K562 (cell line): ENCODE data around the gene RPS23.

Experiments used
- ARHGAP35 ChIP-seq: fragments of 450-650 bp; IDR thresholded peaks from 2 replicates; pipeline ENCODE4 v1.6.1; 2018; ENCODE audit not compliant: partially characterized antibody
- BHLHE40 ChIP-seq: IDR thresholded peaks from 2 replicates; pipeline ENCODE4 v1.6.1; 2011; ENCODE audit warnings: low read length, improper control_type of control experiment
- CTCF ChIP-seq, 3 experiments: IDR thresholded peaks in 2 of 3; conservative IDR thresholded peaks in 1 of 3; 2 replicates each; pipeline ENCODE4 v1.5.1; 2011 to 2012; ENCODE audit warnings: low read length in 3 of 3, mild to moderate bottlenecking in 3 of 3, control low read depth in 2 of 3, improper control_type of control experiment in 1 of 3, inconsistent platforms in 1 of 3, low read depth in 1 of 3, mixed read lengths in 1 of 3, moderate library complexity in 1 of 3; ENCODE audit not compliant: insufficient read depth in 2 of 3
- EGR1 ChIP-seq: fragments of 450-650 bp; conservative IDR thresholded peaks from 2 replicates; pipeline ENCODE4 v1.6.1; 2017; ENCODE audit warnings: mild to moderate bottlenecking
- HDAC8 ChIP-seq: fragments of 450-650 bp; IDR thresholded peaks from 2 replicates; pipeline ENCODE4 v1.6.1; 2016; ENCODE audit warnings: mild to moderate bottlenecking, missing genetic modification characterization, moderate library complexity, missing compliant biosample characterization
- JUNB ChIP-seq: fragments of 450-650 bp; formaldehyde crosslinking; conservative IDR thresholded peaks from 2 replicates; pipeline ENCODE4 v1.4.0; 2020; ENCODE audit warnings: mild to moderate bottlenecking
- POLR2A ChIP-seq: fragments of 450-650 bp; conservative IDR thresholded peaks from 2 replicates; pipeline ENCODE4 v1.6.1; 2016
- SIRT6 ChIP-seq: IDR thresholded peaks from one replicate; pipeline ENCODE4 v1.6.1; 2012; ENCODE audit warnings: low read depth, mild to moderate bottlenecking, control low read depth, inconsistent platforms, low read length, moderate library complexity
- ZNF740 ChIP-seq, 3 experiments: fragments of 200-800 bp in 1 of 3; sonication (Bioruptor generic) in 1 of 3; sonication (generic) in 1 of 3; formaldehyde crosslinking in 1 of 3; IDR thresholded peaks; 2 replicates each; pipeline versions ENCODE4 v1.6.1 to v1.8.0; 2016 to 2022; ENCODE audit warnings: mild to moderate bottlenecking in 2 of 3, missing compliant biosample characterization in 2 of 3, missing genetic modification characterization in 2 of 3, missing genetic modification reagents in 1 of 3

- no peak for TF ChIP-seq SIRT6
- no peak for TF ChIP-seq HDAC8 (tag)
- TF ChIP-seq ARHGAP35: no peak
- no peak for TF ChIP-seq BHLHE40
- no peak for TF ChIP-seq ZNF740 (CRISPR knock-in tag; IDR thresholded peaks at IDR 0.05)
- no peak for TF ChIP-seq ZNF740 (tag; IDR thresholded peaks at IDR 0.05)
- no peak for TF ChIP-seq CTCF (IDR thresholded peaks at IDR 0.05 in 2 of 3, conservative IDR thresholded peaks at IDR 0.05 in 1 of 3; ENCODE audit: insufficient read depth in 2 of 3, low read depth in 1 of 3, low read length in 3 of 3)
- TF ChIP-seq POLR2A: no peak
- TF ChIP-seq JUNB (CRISPR knock-in tag): no peak
- TF ChIP-seq EGR1: no peak
These were observed 29.3 kb upstream of the RPS23 start for GRCh38 chr5:82307451-82307850.
